Cardiac septum (tissue), 1 donor: ENCODE measurements around the gene TAOK2. TPM values are rescaled to one million over a fixed set of nuclear protein-coding genes. Genes with fewer than 3 reads are reported as not detected.
"Not testable (repeated sequence)": the region's sequence is repeated elsewhere in the genome, so short reads cannot be mapped to it uniquely, and the experiment has no call there.

Experiments
- DNase-seq: peaks from one replicate; pipeline ENCODE4 v3.0.0-alpha.2; 2020; ENCODE audit warnings: low spot score
- intact Hi-C: fragments of 100-400 bp; cut with DNase I; formaldehyde crosslinking; loops from one replicate; pipeline ENCODE4 v1.14.0; 2022
- long read RNA-seq: library from polyadenylated mRNA; unstranded; transcript quantifications from one replicate; pipeline ENCODE4 v2.0.0, GENCODE V29; 2021
- total RNA-seq: library from RNA; stranded (reverse); fragmentation: NEBNext Ultra II Directional; extraction: Animal tissue kit (Norgen Biotek cat#: 25700); gene quantifications from one replicate; pipeline ENCODE4 v1.2.1, GENCODE V29; 2021
- donor health status: DM: no; HTN: no; CAD: no.

Gene TAOK2
- total RNA-seq = 38.9 TPM
- long read RNA-seq, full-length matches to known transcripts = 5 of 44 reads
- long read RNA-seq, partial matches to known transcripts = 32 of 44 reads
- long read RNA-seq, other reads (novel, unspliced or antisense) = 7 of 44 reads

DNA sequence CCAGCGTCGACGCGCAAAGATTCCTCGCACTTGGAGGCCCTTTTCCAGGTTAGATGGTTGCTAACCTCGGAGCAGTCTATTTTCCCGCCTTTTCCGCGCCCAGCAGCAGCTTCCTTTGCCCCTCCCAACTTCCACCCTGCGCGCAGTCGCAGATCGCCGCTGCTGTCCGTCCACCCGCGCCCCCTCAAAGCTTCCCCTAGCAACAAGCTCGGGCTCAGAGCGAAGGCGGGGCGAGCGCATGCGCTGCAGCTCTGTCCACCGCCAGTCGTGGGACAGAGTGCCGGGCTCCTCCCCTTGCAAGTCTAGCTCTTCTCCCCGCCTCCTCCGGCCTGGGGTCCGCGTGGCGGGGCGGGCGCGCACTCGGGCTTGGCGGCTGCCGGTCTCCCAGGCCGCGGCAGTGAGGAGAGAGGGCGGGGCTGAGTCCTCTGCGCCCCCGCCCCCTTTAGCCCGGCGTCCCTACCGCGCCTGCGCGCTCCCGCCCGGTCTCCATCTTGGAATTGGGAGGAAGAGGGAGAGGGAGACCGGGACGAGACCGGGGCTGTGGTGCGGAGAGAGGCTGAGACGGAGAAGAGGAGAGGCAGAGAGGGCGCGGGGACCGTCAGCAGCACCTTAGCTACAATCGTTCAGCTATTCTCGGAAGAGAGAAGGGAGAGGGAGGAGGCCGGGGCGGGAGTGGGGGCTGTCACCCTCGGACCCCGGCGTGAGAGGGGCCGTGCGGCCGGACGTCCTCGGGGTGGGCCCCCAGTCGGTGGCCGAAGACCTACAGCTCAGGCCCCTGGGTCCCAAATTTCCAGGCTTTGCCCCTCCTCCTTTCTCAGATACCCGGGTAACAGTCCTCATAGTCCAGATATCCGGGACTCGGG lies at the start of gene TAOK2:
TSS of gene TAOK2 (plus strand) at position 485 of the 863 bp plus-strand sequence. CDS start 3,905 bp downstream, outside the sequence.
- intact Hi-C loops = loop anchor here (1.0 to 5.0 kb wide), 3 partner anchors 11 to 156 kb away; partner anchors contain the start of genes HIRIP3, PAGR1 and TMEM219

GRCh38 chr16:29925105-29925756 lies 48.4 kb upstream of the TAOK2 start:
- intact Hi-C loops = loop anchor here (5.0 kb wide), 1 partner anchor 72 kb away; the partner anchor contains the start of genes HIRIP3 and INO80E
- DNase-seq = no peak

More for the DNA sequence above, at the start of gene TAOK2:
- peak; percentile 99 for DNase-seq

- DNase-seq = peak; percentile 95
- intact Hi-C loops = loop anchor here (5.0 kb wide), 1 partner anchor 71 kb away; the partner anchor contains the start of genes HIRIP3 and INO80E
Measured at GRCh38 chr16:29925781-29926710, 47.6 kb upstream of the TAOK2 start, which contains the start of gene KCTD13. TSS of gene KCTD13 (minus strand) at chr16:29926226. CDS start at chr16:29926033, 193 bp downstream.

DNA sequence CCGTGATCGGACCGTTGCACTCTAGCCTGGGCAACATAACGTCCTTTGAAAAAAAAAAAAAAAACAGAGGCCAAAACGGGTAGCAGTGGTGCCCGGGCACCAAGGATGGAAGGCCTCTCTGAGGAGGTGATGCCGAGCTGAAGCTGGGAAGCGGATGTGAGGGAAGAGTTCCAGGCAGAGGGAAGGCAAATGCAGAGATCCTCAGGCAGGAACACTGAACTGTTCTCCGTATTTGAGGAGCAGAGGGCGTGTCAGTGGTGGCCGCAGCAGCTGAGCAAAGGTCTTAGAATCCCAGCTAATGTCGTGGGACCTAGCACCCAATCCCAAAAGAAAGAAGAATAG lies 47.0 kb upstream of the TAOK2 start:
- intact Hi-C loops = loop anchor here (5.0 kb wide), 1 partner anchor 71 kb away; the partner anchor contains the start of genes HIRIP3 and INO80E
- DNase-seq = no peak

- DNase-seq = no peak
- intact Hi-C loops = loop anchor here (5.0 kb wide), 1 partner anchor 70 kb away; the partner anchor contains the start of genes HIRIP3 and INO80E
Measured at GRCh38 chr16:29927070-29927905, 46.4 kb upstream of the TAOK2 start.

GRCh38 chr16:29931750-29932149 lies 41.9 kb upstream of the TAOK2 start:
- intact Hi-C loops, DNase-seq: not testable (repeated sequence)

DNA sequence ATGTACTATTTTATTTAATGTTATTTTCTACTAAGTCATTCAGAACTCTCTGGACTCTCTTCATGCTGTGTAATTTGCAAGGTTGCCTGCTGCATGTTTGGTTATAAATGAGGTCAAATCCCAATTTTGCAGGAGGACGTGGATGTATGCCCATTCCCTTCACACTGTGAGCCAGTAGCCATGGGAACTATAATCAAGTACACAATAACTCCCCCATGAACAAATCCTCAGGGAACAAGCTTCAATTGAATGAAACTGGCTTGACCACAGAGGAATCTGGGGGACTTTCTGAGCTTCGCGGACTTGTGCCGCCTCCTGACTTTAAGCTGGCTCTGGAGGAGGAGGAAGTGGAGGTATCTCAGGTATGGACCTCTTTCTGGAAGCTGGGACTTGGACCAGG lies 33.0 kb upstream of the TAOK2 start:
- intact Hi-C loops = no loop called here
- DNase-seq = no peak

GRCh38 chr16:29943846-29944799 lies 29.5 kb upstream of the TAOK2 start:
- intact Hi-C loops = no loop called here
- no peak for DNase-seq

- intact Hi-C loops = no loop called here
- no peak for DNase-seq
Measured at GRCh38 chr16:29947897-29948296, 25.8 kb upstream of the TAOK2 start.

GRCh38 chr16:29950806-29951461 lies 22.7 kb upstream of the TAOK2 start:
- intact Hi-C loops = no loop called here
- DNase-seq = no peak

- DNase-seq = no peak
- intact Hi-C loops = no loop called here
Measured at GRCh38 chr16:29951625-29952365, 21.9 kb upstream of the TAOK2 start.

- no peak for DNase-seq
- intact Hi-C loops = no loop called here
Measured at GRCh38 chr16:29958756-29959155, 14.9 kb upstream of the TAOK2 start.

DNA sequence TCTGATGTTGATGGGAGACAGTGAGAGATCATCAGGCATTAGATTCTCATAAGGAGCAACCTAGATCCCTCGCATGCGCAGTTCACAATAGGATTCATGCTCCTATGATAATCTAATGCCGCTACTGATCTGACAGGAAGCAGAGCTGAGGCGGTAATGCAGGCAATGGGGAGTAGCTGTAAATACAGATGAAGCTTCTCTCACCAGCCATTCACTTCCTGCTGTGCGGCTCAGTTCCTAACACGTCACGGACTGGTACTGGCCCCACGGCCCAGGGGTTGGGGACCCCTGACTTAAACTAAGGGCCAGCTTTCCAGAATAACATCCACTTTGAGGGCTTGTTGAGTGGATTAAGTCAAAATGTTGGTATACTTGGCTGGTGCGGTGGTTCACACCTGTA lies 14.4 kb upstream of the TAOK2 start:
- intact Hi-C loops = no loop called here
- DNase-seq = no peak

- DNase-seq, intact Hi-C loops: not testable (repeated sequence)
Measured at GRCh38 chr16:29959821-29960220, 13.8 kb upstream of the TAOK2 start.

DNA sequence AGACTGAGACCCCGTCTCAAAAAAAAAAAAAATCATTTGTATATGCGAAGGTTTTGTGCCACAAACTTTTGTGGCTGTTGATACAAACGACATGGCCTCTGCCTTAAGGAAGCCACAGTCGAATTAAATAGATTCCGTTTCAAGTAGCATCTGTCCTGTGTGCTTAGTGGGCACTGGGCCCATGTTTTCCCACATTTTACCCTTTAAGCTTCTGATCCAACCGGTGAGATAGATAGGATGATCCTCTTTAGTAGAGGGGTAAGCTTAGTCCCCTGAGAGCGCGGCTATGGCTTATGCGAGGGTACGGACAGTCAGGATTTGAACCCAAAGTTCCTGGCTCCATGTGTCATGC lies 12.6 kb upstream of the TAOK2 start:
- intact Hi-C loops = no loop called here
- no peak for DNase-seq
